SU-DHL-6 (cell line): ENCODE results near the gene HIVEP3.

Experiments
- H2AFZ ChIP-seq: fragments of 200-600 bp; sonication (generic); 2 replicates; pipeline ENCODE4 v1.6.1; 2014; ENCODE audit warnings: low read depth, mild to moderate bottlenecking, moderate library complexity, mixed read lengths, antibody characterized with exemption, low read length; ENCODE audit not compliant: severe bottlenecking
- H3F3A ChIP-seq: fragments of 200-600 bp; shearing (Covaris generic); 2 replicates; pipeline ENCODE4 v1.6.0; 2016; ENCODE audit warnings: antibody characterized with exemption, mild to moderate bottlenecking; ENCODE audit not compliant: insufficient read depth
- H3K27ac ChIP-seq: fragments of 200-600 bp; sonication (generic); 2 replicates; pipeline ENCODE4 v1.5.1; 2016; ENCODE audit warnings: low read depth, mild to moderate bottlenecking, low read length, moderate library complexity, mixed read lengths
- H3K27me3 ChIP-seq: fragments of 200-600 bp; sonication (generic), shearing (Covaris generic); 2 replicates; pipeline ENCODE4 v1.6.0; 2014; ENCODE audit warnings: mild to moderate bottlenecking, low read length
- H3K36me3 ChIP-seq: fragments of 200-600 bp; sonication (generic); 2 replicates; pipeline ENCODE4 v1.6.1; 2014; ENCODE audit warnings: mild to moderate bottlenecking, low read length, mixed read lengths
- H3K4me2 ChIP-seq: fragments of 300-600, 200-600 bp; shearing (Covaris generic), sonication (generic); 2 replicates; pipeline ENCODE4 v1.6.0; 2014; ENCODE audit warnings: low read length, low read depth, mild to moderate bottlenecking; ENCODE audit not compliant: poor library complexity, severe bottlenecking
- H3K4me3 ChIP-seq: fragments of 200-600 bp; sonication (generic); 2 replicates; pipeline ENCODE4 v1.5.1; 2014; ENCODE audit warnings: antibody characterized with exemption, low read length, mild to moderate bottlenecking, mixed read lengths; ENCODE audit not compliant: insufficient read depth, poor library complexity, severe bottlenecking
- H3K79me2 ChIP-seq: fragments of 200-600 bp; sonication (generic); 2 replicates; pipeline ENCODE4 v1.6.1; 2014; ENCODE audit warnings: mild to moderate bottlenecking, low read length, moderate library complexity; ENCODE audit not compliant: insufficient read depth
- H3K9ac ChIP-seq: fragments of 200-600 bp; sonication (generic); 2 replicates; pipeline ENCODE4 v1.7.0; 2014; ENCODE audit warnings: mild to moderate bottlenecking, low read length
- H3K9me2 ChIP-seq: fragments of 200-600 bp; sonication (generic); replicated peaks from 2 replicates; pipeline ENCODE4 v1.6.1; 2014; ENCODE audit warnings: low read length; ENCODE audit not compliant: insufficient read depth
- H3K9me3 ChIP-seq: fragments of 200-600 bp; sonication (generic); 2 replicates; pipeline ENCODE4 v1.6.1; 2014; ENCODE audit warnings: low read length, mixed read lengths; ENCODE audit not compliant: insufficient read depth
- H4K20me1 ChIP-seq: fragments of 200-600 bp; sonication (generic); 2 replicates; pipeline ENCODE4 v1.6.1; 2014; ENCODE audit warnings: low read depth, mild to moderate bottlenecking, antibody characterized with exemption, low read length, moderate library complexity, mixed read lengths
- EZH2phosphoT487 ChIP-seq: fragments of 200-600 bp; sonication (generic), shearing (Covaris generic); conservative IDR thresholded peaks from 2 replicates; pipeline ENCODE4 v1.6.1; 2018; ENCODE audit warnings: mild to moderate bottlenecking, antibody characterized with exemption, low read length, moderate library complexity, mixed read lengths
- TF ChIP-seq, protein P1 (sequence below): fragments of 200-600 bp; sonication (generic); IDR thresholded peaks from one replicate; pipeline ENCODE4 v1.5.1; 2017; ENCODE audit warnings: antibody characterized with exemption, mild to moderate bottlenecking, low read length, moderate library complexity; ENCODE audit not compliant: insufficient read depth, poor library complexity, severe bottlenecking

HIVEP3 gene

DNA sequence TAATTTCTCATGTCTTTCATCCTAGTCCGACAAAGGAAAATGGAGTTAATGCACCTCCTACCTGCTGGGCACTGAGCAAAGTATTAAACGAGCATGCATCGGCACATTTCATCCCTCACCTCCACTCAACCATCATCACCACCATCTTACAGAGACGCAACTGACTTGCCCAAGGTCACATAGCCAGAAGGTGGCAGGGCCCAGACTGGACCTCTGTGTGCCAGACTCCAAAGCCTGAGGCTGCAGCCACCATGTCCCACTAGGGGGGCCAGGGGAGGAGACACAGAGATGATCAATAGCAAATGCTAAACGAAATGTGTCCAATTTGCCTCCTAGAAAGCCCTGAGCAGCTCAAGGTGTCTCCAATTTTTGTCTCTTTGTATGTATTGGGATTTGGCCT is 270.5 kb downstream of the HIVEP3 start:
- TF ChIP-seq, protein P1, sequence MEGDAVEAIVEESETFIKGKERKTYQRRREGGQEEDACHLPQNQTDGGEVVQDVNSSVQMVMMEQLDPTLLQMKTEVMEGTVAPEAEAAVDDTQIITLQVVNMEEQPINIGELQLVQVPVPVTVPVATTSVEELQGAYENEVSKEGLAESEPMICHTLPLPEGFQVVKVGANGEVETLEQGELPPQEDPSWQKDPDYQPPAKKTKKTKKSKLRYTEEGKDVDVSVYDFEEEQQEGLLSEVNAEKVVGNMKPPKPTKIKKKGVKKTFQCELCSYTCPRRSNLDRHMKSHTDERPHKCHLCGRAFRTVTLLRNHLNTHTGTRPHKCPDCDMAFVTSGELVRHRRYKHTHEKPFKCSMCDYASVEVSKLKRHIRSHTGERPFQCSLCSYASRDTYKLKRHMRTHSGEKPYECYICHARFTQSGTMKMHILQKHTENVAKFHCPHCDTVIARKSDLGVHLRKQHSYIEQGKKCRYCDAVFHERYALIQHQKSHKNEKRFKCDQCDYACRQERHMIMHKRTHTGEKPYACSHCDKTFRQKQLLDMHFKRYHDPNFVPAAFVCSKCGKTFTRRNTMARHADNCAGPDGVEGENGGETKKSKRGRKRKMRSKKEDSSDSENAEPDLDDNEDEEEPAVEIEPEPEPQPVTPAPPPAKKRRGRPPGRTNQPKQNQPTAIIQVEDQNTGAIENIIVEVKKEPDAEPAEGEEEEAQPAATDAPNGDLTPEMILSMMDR, result no peak
- no peak for TF ChIP-seq EZH2phosphoT487
- Histone ChIP-seq H3K9ac (no peak overlapping the region), H3K9me3 (no peaks in the 10 kb centered on the region), H3K27me3 (no peaks in the 10 kb centered on the region), H3K79me2 (0 out of 2 replicates have a peak, but pooled peaks cover 9% of the 10 kb centered on the region), H3K4me2 (no peak overlapping the region), H3F3A (no peaks in the 10 kb centered on the region), H4K20me1 (no peaks in the 10 kb centered on the region), H3K36me3 (no peaks in the 10 kb centered on the region), H3K27ac (no peak overlapping the region), H2AFZ (no peak overlapping the region), H3K9me2 (no peaks in the 10 kb centered on the region), H3K4me3 (no peak overlapping the region)

DNA sequence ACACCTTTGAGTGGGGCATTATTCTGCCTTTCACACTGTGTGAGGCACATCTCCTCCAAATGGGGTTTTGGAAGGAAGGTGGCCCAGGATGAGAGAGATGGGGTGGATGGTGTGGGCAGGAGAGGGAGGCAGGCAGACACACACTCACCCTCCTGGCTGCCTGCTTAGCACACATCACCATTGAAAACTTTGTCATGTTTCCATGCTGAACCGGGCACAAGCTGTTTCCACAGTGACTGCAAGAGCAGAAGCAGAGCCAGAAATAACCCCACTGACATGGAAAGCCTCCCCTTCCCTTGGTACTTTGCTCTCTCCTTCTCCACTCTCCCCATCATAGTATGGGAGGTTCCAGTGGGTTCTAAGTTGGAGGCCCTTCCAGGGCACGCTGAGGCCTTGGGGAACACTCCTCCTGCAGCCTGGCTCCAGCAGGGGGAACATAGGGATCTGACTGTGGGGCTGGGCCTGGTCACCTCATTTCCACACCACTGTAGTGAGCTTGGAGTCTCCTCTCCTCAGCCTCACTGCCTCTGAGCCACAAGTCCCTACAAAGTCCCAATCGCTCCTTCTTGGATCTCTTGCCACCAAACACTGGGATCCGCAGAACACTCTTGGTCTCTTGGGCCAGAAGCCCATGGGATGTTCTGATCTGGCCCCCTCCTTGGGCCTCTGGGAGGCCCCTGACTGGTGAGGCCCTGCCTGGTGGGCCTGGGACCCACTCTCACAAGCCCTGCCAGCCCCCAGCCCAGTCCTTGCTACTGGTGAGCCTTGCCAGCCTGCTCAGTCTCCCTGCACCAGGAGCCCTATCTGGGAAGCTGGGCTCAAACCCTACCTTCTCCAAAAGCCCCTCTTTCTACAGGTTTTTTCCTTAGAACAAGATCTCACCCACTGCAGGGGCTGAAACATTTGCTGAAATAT is 271.2 kb downstream of the HIVEP3 start:
- no peak for TF ChIP-seq EZH2phosphoT487
- TF ChIP-seq, protein P1, result no peak
- H3K27me3 ChIP-seq, result no peaks in the 10 kb centered on the region
- no peaks in the 10 kb centered on the region for H3K36me3 ChIP-seq
- H3K4me2 ChIP-seq, result no peak overlapping the region
- H3K27ac ChIP-seq, result no peak overlapping the region
- no peaks in the 10 kb centered on the region for H3F3A ChIP-seq
- no peak overlapping the region for H3K4me3 ChIP-seq
- no peaks in the 10 kb centered on the region for H3K9me2 ChIP-seq
- H3K79me2 ChIP-seq, result 0 out of 2 replicates have a peak, but pooled peaks cover 9% of the 10 kb centered on the region
- H3K9ac ChIP-seq, result no peak overlapping the region
- no peaks in the 10 kb centered on the region for H4K20me1 ChIP-seq
- H2AFZ ChIP-seq, result no peak overlapping the region
- no peaks in the 10 kb centered on the region for H3K9me3 ChIP-seq

DNA sequence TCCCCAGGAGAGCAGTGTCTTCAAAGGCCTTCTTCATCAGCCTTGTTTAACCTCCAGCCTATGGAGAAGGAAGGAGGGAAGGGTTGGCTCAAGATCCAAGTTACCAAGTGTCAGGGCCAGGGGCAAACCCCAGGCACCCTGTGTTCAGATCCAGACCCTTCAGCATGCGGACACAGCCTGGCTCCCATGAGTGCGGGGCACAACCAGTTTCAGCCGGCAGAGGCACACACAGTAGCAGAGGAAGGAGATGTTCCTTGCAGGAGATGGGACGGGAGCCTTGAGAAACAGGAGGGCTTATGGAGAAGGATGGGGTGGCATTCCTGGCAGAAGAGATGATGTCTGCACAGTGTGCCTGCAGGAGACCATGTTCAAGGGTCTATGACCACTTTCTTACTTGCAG is 272.5 kb downstream of the HIVEP3 start:
- Histone ChIP-seq H3K4me3 (no peak overlapping the region), H2AFZ (no peak overlapping the region), H3K9me3 (no peaks in the 10 kb centered on the region), H4K20me1 (no peaks in the 10 kb centered on the region), H3K4me2 (no peak overlapping the region), H3K27me3 (no peaks in the 10 kb centered on the region), H3K9ac (no peak overlapping the region), H3K79me2 (0 out of 2 replicates have a peak, but pooled peaks cover 9% of the 10 kb centered on the region), H3K36me3 (no peaks in the 10 kb centered on the region), H3F3A (no peaks in the 10 kb centered on the region), H3K9me2 (no peaks in the 10 kb centered on the region), H3K27ac (no peak overlapping the region)
- TF ChIP-seq EZH2phosphoT487, result no peak
- TF ChIP-seq, protein P1, result no peak
